GM18861 (cell line): ENCODE results near the gene TNIK.
A peak's percentile ranks its signal among the peaks of the same experiment; 100 is the strongest.
"Not testable (repeated sequence)": the region's sequence is repeated elsewhere in the genome, so short reads cannot be mapped to it uniquely, and the experiment has no call there.

Experiments used
- ATAC-seq: cut with Tn5 transposase; IDR thresholded peaks from one replicate; pipeline ENCODE4 v1.9.1; 2021; ENCODE audit not compliant: unreplicated experiment

The TNIK gene

DNA sequence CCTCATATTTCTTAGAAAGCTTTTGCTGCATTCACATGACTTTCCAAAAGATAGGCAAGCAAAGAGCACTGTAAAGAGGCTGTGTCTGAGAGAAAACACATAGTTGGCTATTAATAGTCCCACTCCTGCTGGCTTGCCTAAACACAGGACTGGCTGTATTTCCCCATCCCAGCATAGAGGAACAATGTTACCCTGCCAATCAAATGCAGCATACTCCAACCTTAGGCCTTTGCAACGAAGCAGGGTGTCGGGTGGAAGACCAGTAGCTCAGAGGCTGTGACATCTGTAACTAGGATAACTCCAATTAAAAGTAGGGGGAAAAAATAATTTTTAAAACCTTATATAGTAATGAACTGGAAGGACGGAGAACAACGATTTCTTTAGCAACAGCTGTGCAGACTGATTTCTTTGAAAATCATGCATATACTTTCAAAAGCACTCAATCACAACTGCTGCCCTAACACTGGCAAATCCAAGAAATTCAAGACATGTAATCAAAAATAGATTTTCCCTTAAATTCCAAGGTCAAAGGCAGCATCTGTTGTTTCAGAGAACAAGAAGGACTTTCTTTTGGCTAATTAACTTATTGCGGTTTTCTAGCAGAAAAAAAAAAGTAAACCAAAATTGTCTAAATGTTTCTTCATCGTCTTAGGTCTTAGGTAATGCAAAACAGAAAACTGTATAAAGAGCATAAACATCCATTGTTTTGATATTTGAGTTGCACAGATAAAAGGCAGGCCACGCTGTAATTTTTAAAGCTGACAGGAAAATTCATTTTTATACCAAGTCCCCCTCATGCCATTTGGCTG is 139.3 kb downstream of the TNIK start:
- ATAC-seq: no peak

DNA sequence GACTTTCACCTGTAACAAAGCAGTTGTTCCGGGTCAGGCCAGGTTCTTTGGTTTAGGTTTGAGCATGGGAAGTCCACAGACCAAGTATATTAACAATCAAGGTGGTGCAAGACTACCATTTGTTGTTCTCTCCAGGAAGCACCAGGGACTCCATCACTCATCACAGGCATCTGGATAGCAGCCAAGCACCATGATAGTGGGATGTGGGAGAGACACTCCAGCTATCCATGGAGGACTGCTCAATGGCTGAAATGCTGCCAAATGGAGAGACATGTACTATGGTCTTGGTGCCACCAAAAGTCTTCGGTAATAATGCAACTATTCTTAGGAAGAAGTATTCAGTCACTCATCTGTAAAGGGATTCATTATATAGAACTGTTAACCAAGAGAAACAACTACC is 143.0 kb downstream of the TNIK start:
- ATAC-seq: no peak

DNA sequence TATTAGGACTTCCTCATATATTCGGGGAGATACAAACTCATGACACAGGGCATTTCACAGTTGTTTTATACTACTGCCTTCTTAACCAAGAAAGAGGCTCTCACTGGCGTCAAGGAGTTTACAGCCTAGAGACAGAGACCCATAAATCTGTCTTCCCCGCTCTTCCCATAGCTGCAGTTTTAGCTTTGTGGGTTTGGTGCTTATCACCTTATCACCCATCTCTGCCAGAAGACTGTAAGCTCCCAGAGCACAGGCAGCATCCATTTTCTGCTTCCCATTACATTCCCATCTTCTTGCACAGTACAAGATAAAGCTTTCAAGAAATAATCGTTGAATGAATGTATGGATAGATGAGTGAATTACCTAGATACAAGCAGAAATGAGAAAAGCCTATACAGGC is 144.3 kb downstream of the TNIK start:
- no peak for ATAC-seq

DNA sequence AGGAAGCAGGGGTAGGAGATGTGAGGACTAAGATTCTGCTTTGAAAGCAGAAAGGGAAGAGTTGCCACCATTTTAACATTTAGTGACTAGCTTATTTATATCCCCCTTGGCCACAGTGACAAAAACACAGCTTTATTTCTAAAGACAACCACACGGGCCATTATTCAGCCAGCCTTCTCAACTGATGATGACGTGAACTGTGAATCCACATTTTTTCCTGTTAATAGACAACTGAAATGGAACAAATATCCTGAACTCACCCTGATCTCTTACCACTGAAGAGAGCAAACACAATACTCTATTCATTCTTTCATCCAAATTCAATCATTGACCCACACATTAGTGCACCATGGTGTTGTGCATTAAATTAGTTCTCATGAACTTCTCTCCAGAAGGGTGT is 145.1 kb downstream of the TNIK start:
- no peak for ATAC-seq

DNA sequence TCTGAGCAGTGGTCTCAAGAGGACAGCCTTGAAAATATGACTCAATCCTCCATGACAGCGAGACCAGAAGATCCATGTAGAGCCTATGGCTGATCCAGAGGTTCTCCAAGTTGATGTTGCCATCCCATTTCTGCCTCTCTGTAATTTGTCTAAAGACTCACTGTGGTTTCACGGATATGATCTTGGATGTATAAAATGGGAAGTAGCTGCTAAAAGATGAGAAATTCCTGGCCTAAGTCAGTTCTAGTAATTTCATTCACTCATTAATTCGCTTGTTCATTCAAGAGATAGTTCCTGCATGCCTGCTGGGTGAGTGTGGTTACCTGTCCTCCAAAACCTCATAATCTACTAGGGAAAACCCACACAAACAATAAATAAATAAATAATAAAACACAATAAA is 145.9 kb downstream of the TNIK start:
- no peak for ATAC-seq

DNA sequence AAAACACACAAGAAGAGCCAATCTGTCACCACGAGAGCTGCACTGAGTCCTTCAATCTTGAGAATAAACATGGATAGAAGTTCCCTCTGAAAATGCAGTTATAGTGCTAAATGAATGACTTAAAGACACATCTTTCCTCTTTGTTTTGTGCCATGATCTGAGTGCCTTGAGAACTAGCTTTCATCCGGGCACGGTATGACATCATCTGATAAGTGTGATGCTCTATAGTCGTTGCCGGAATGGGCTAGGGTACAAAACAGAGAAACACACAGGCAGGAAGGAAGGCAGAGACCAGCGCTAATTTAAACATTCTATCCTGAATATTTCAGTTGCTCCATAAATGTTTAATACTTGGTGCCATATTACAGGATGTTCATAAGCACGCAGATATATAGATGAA is 146.5 kb downstream of the TNIK start:
- ATAC-seq: no peak

DNA sequence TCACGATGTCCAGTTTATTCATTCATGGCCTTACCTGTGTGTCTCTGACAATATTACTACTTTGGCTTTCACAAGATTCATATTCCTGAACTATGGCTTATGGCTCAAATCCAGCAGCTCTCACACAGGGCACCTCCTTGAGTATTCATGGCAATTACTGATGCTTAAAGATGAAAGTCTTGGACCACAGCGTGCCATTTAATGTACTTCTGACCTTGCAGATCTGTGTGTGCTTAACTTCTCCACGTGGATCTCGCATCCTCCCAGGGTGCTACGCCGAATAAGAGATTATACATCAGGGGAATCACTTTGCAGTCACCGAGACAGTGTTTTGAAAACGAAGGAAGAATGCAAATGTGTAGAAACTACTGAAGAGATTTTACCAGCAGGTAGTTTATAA is 147.5 kb downstream of the TNIK start:
- no peak for ATAC-seq

DNA sequence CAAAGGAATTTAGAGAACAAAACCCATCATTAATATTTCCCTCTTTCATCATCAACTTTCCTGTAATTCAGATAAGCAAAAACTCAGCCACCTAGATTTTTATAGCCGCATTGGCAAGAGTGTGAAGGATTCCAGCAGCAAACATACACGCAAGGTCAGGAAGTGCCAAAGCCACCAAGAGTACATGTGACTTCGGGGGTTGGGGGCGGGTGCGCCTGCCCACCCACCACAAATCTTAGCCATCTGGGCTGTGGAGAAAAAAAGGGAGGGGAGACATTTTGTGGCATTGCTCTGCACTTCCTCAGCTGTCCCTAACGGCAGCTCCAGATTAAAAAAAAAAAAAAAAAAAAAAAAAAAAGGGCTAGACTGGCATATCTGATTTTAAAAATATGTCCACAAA is 148.4 kb downstream of the TNIK start:
- no peak for ATAC-seq

DNA sequence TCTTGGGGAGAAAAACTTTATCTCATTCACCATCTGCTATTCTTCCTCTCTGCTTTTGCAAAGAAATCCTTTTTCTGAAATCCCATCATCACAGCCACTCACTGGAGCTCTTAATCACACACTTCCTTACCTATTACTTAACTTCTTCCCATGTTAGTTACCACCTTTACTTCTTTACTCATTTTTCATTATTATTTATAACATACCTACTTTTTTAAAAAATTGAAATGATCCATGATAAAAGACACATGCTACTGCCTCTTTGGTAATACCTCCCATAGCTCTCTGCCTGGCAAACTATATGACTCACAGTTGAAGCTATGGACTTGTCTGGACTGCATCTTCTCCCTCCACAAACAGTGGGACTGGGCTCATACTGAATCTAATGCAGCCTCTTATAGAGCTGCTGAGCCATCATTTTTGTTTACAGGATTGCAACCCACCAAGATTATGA is 150.3 kb downstream of the TNIK start:
- no peak for ATAC-seq

DNA sequence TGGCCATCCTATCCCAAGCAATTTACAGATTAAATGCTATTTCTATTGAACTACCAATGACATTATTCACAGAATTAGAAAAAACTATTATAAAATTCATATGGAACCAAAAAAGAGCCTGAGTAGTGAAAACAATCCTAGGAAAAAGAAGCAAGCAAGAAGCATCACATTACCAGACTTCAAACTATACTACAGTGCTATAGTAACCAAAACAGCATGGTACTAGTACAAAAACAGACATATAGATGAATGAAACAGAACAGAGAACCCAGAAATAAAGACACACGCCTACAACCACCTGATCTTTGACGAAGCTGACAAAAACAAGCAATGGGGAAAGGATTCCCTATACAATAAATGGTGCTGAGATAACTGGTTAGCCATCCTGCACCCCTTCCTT is 152.2 kb downstream of the TNIK start:
- no peak for ATAC-seq

DNA sequence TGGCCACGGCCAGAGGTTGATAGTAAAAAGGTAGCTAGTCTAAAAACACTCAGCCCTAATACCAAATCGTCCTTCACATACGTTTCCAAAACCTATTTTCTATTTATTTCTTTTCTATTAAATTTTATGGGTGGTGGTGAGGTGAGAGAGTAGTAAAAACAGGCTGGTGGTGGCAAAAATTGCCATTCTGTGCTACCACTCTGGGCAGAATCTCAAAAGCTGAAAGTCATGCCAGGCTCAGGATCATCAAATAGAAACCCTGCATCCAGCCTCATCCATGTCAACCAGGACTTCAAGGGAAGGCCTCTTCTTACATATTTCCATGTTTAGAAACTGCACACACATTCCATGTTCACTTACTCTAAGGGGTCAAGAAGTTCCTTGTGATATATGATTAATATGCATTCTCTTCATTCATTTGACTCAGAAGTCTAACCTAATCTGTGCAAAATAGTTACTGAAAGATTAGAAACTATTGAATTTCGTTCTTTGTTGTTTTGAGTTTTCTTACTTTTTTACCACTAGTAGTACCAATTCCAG is 153.1 kb downstream of the TNIK start:
- no peak for ATAC-seq

DNA sequence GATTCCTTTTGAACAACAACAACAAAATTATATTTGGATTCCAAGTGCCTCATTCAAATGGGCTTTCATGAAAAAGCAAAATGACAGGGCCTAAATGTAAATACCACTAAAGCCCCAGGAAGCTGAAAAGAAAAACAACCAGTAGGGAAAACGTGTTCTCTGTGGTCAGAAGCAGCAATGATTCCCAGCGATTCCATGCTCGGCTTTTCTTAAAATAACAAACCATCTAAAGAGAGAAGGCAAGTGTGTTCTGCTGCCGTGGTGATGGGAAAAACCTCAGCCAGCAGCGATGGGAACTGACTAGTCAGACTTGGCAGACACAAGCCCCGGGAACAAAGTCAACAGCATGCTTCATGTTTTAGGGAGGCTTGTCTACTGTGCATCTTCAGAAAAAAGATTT is 153.6 kb downstream of the TNIK start:
- no peak for ATAC-seq

DNA sequence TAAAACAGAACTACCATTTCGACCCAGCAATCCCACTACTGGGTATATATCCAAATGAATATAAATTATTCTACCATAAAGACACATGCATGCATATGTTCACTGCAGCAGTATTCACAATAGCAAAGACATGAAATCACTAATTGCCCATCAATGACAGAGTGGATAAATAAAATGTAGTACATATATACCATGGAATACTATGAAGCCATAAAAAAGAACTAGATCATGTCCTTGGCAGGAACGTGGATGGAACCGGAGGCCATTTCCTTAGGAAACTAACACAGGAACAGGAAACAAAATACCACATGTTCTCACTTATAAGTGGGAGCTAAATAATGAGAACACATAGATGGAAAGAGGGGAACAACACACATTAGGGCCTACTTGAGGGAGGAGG is 154.4 kb downstream of the TNIK start:
- ATAC-seq: not testable (repeated sequence)

DNA sequence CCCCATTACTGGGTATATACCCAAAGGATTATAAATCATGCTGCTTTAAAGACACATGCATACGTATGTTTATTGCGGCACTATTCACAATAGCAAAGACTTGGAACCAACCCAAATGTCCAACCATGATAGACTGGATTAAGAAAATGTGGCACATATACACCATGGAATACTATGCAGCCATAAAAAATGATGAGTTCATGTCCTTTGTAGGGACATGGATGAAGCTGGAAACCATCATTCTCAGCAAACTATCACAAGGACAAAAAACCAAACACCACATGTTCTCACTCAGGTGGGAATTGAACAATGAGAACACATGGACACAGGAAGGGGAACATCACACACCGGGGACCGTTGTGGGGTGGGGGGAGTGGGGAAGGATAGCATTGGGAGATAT is 155.7 kb downstream of the TNIK start:
- not testable (repeated sequence) for ATAC-seq

DNA sequence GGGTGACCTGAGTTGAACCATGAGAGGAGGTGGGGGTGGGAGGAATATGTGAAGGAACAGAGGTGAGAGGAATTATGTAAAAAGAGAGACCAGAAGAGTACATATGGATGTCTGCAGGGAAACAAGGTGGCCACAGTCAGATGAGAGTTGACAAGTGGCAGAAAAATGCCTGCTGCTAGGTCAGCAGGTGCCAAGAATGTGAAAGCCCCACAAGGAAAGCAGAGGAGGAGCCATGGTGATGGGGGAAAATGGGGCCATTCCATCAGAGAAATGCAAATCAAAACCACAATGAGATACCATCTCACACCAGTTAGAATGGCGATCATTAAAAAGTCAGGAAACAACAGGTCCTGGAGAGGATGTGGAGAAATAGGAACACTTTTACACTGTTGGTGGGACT is 156.2 kb downstream of the TNIK start:
- ATAC-seq: not testable (repeated sequence)

DNA sequence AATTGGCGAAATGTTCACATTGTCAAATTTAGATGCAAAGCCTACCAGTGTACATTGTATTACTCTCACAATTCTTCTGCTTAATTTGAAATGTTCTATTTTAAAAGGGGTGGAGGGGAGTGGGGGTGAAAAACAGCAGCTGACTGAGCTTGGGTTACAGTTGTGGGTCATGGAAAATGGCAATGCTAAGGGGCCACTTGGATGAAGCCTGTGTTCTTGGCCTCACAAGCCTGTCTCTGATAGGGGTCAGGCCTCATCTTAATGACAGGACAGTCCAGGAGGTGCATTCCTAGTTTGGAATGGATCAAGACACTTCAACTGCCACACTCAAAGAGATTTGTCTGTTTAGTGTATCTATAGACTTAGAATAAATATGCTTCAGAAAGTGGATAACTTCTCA is 158.2 kb downstream of the TNIK start:
- no peak for ATAC-seq

DNA sequence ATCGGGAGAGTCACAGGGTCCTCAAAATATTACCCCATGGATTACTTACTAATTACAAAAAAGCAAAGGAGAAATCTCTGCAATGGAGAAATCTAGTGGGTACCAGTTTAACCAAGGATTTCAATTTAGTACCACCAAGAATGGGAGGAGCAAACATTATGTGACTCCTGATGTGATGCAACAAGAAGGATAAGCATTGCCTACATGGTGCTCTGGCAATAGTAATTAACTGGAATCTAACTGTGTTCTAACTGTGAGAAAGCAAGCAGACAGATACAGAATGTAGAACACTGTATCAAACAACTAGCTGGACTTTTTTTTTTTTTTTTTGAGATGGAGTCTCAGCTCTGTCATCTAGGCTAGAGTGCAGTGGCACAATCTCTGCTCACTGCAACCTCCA is 159.2 kb downstream of the TNIK start:
- ATAC-seq: no peak

DNA sequence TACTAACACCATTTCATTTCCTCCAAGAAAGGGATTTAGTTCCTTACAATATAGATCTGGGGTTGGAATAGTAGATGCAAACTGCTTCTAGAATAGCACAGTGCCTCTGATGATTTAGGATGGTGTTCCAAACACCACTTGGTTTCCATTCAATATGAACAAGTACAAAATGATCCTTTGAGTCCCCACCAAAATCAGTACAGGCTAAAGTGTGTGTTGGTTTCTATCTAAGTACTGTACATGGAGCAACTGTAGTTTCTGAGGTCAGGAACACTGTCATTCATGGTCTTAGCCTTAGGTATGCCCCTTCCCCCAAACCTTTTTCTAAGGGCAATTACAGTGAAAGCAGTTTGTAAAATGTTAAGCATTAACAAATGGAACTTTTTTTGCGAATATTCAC is 162.3 kb downstream of the TNIK start:
- ATAC-seq: no peak

DNA sequence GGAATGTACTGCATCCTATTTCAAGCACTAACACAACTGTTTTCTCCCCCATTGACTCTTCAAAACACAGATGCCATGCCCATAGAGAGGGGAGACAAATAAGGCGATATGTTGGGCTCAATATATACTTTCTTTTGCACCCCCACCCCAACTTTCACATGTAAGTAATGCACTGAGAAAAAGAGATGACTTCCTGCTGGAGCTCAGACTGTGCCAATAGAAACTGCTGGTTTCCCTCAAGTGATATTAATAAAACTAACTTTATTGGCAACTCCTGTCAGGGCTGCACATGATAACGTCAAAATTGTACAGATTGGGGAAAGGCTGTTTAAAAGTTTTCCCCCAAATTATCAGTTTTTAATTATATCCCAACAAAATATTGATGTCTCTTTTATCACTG is 163.0 kb downstream of the TNIK start:
- no peak for ATAC-seq

DNA sequence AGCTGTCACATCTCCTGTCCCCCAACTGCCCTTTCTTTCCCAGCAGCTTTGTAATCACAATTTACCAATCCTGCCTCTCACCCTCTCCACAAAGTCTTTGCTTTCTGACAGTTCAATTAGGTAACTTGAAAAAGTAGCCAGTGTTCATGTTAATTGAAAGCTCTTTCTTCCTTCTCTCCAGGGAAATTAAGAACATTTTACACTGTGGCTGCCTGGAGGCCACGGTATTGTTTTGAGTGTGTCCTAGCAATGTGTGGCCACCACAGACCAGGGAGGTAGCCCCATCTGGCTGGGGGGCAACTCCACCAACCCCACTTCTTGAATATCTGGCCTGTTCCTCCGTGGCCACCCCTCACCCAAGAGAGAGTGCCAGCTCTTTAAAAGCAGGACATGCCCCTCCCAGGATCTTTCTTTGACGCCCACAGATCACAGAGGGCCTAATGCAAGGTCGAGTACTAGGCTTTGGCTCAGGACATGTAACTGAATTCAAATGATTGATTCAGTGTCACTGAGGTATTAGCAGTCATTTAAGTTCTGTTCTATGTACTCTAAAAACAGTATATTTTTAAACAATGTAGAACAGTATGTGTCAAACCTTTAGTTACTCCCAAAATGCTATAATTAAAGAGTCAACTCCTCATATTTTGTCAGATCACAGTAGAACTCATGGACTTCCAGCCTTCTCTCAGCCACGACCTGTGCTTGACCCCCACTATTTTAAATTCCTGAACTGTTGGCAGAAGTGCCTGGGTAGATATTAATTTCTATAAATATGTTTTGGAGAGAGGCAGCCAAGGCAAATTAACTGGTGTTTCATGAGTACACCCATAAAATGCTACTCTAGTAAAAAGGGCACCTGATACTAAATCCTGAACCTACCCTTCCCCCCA is 164.5 kb downstream of the TNIK start:
- no peak for ATAC-seq

DNA sequence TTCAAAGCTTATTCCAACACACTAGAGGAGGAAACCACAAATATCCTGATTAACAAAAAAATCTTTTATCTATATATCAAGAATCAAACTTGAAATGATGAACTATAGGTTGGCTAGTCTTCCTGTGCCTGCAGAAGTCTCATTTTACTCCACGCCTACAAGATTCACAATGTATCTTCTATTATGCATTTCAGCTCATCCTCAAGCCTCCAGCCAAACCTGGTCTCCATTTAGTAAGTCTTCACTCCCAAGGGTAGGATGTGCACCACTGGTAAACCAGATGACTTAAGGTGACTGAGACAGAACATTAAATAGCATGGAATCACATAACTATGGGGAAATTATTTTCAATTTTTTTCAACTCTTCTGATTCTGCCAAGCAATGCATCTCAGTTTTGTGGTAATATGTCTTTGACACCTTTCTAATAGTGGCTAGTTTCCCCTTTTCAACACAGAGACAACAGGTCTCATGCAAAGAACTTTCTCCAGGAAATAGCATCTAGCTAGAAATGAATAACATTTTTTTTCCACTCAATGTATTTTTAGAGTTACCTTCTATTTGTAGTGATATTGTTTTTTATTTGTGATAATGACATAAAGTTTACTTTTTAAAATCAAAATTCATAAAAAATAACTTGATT is 166.9 kb downstream of the TNIK start:
- ATAC-seq: peak; percentile 55
